Astrocyte (in vitro differentiated cells and primary cell): ENCODE results near the gene SGCG. TPM values are rescaled to one million over a fixed set of nuclear protein-coding genes. Genes with fewer than 3 reads are reported as not detected.

Source experiments
- DNase-seq: peaks from one replicate; pipeline ENCODE4 v3.0.0-alpha.2; 2010; ENCODE audit warnings: low read depth
- FAIRE-seq: peaks from 2 replicates; lab custom pipeline; 2011; peaks lifted over from hg19 to GRCh38; lab: Jason Lieb, UNC
- H2AFZ ChIP-seq: 2 replicates; pipeline ENCODE4 v1.6.0; 2012; ENCODE audit warnings: low read depth, low read length, inconsistent platforms
- H3K27ac ChIP-seq: 2 replicates; pipeline ENCODE4 v1.5.1; 2011; ENCODE audit warnings: low read depth, low read length, inconsistent platforms
- H3K27me3 ChIP-seq: 2 replicates; pipeline ENCODE4 v1.6.0; 2011; ENCODE audit warnings: low read length, inconsistent platforms; ENCODE audit not compliant: insufficient read depth
- H3K36me3 ChIP-seq: 2 replicates; pipeline ENCODE4 v1.5.1; 2011; ENCODE audit warnings: low read length, inconsistent platforms; ENCODE audit not compliant: insufficient read depth
- H3K4me1 ChIP-seq: 2 replicates; pipeline ENCODE4 v1.5.1; 2011; ENCODE audit warnings: low read length, inconsistent platforms; ENCODE audit not compliant: insufficient read depth
- H3K4me2 ChIP-seq: 2 replicates; pipeline ENCODE4 v1.6.0; 2012; ENCODE audit warnings: low read length, inconsistent platforms
- H3K4me3 ChIP-seq: 2 replicates; pipeline ENCODE4 v1.5.1; 2011; ENCODE audit warnings: low read depth, mild to moderate bottlenecking, low read length, inconsistent platforms; ENCODE audit not compliant: insufficient read depth
- H3K79me2 ChIP-seq: 2 replicates; pipeline ENCODE4 v1.6.0; 2012; ENCODE audit warnings: mild to moderate bottlenecking, low read length, inconsistent platforms; ENCODE audit not compliant: insufficient read depth
- H3K9ac ChIP-seq: 2 replicates; pipeline ENCODE4 v1.6.0; 2012; ENCODE audit warnings: mild to moderate bottlenecking, low read length, inconsistent platforms
- H3K9me3 ChIP-seq: 2 replicates; pipeline ENCODE4 v1.5.1; 2012; ENCODE audit warnings: low read depth, mild to moderate bottlenecking, low read length, inconsistent platforms; ENCODE audit not compliant: insufficient read depth
- H4K20me1 ChIP-seq: 2 replicates; pipeline ENCODE4 v1.6.0; 2012; ENCODE audit warnings: low read length, inconsistent platforms; ENCODE audit not compliant: insufficient read depth
- H3K27ac Mint-ChIP-seq: one replicate; pipeline ENCODE4 v1.8.0; 2021; ENCODE audit warnings: mild to moderate bottlenecking, mixed read lengths; ENCODE audit not compliant: unreplicated experiment
- H3K27me3 Mint-ChIP-seq: one replicate; pipeline ENCODE4 v1.8.0; 2021; ENCODE audit warnings: low read depth, mixed read lengths; ENCODE audit not compliant: unreplicated experiment
- H3K36me3 Mint-ChIP-seq: one replicate; pipeline ENCODE4 v1.8.0; 2021; ENCODE audit warnings: low read depth, mixed read lengths; ENCODE audit not compliant: unreplicated experiment
- H3K4me1 Mint-ChIP-seq: one replicate; pipeline ENCODE4 v1.8.0; 2021; ENCODE audit warnings: low read depth, mixed read lengths; ENCODE audit not compliant: unreplicated experiment
- H3K4me3 Mint-ChIP-seq: one replicate; pipeline ENCODE4 v1.8.0; 2021; ENCODE audit warnings: mild to moderate bottlenecking, moderate library complexity, mixed read lengths; ENCODE audit not compliant: unreplicated experiment
- H3K9me3 Mint-ChIP-seq: one replicate; pipeline ENCODE4 v1.8.0; 2021; ENCODE audit warnings: mild to moderate bottlenecking, mixed read lengths; ENCODE audit not compliant: unreplicated experiment
- CTCF ChIP-seq: IDR thresholded peaks from 2 replicates; pipeline ENCODE4 v1.5.1; 2011; ENCODE audit warnings: low read depth, mild to moderate bottlenecking, inconsistent platforms, low read length, moderate library complexity; ENCODE audit not compliant: insufficient read depth
- EZH2 ChIP-seq: IDR thresholded peaks from 2 replicates; pipeline ENCODE4 v1.6.1; 2012; ENCODE audit warnings: mild to moderate bottlenecking, low read length, inconsistent platforms; ENCODE audit not compliant: insufficient read depth
- total RNA-seq: library from RNA; stranded (reverse); gene quantifications from 2 replicates; pipeline ENCODE4 v1.2.1, GENCODE V29; 2021

Gene SGCG
- total RNA-seq, 1 donor from 2014 or later, result 0.18 TPM

- Mint-ChIP-seq H3K36me3 (peaks cover under 1% of the 10 kb centered on the region), H3K27me3 (peaks cover 26% of the 10 kb centered on the region), H3K9me3 (peaks cover 2% of the 10 kb centered on the region), H3K27ac (no peak overlapping the region), H3K4me1 (peaks cover 2% of the 10 kb centered on the region), H3K4me3 (no peak overlapping the region)
- H3K4me2 ChIP-seq, result no peak overlapping the region
- H3K27ac ChIP-seq, result no peak overlapping the region
- H3K36me3 ChIP-seq, result no peaks in the 10 kb centered on the region
- H2AFZ ChIP-seq, result no peak overlapping the region
- no peak for TF ChIP-seq EZH2
- no peak for FAIRE-seq
- no peak overlapping the region for H3K4me3 ChIP-seq
- no peaks in the 10 kb centered on the region for H3K79me2 ChIP-seq
- DNase-seq, result no peak
- H3K27me3 ChIP-seq, result peaks cover 6% of the 10 kb centered on the region
- no peaks in the 10 kb centered on the region for H3K4me1 ChIP-seq
- H3K9ac ChIP-seq, result no peak overlapping the region
- no peaks in the 10 kb centered on the region for H4K20me1 ChIP-seq
- H3K9me3 ChIP-seq, result no peaks in the 10 kb centered on the region
Measured at GRCh38 chr13:23157781-23158180, 23.0 kb upstream of the SGCG start.

- H3K36me3 ChIP-seq, result no peaks in the 10 kb centered on the region
- no peak overlapping the region for H3K27ac ChIP-seq
- H3K4me2 ChIP-seq, result peak overlapping the region; percentile 88
- peak overlapping the region; percentile 87 for H3K4me3 Mint-ChIP-seq
- H3K9ac ChIP-seq, result no peak overlapping the region
- no peak overlapping the region for H3K27ac Mint-ChIP-seq
- peaks cover 2% of the 10 kb centered on the region for H3K4me1 Mint-ChIP-seq
- DNase-seq, result peak; percentile 2
- no peaks in the 10 kb centered on the region for H3K9me3 ChIP-seq
- no peak for FAIRE-seq
- H4K20me1 ChIP-seq, result no peaks in the 10 kb centered on the region
- peaks cover 26% of the 10 kb centered on the region for H3K27me3 Mint-ChIP-seq
- peak overlapping the region; percentile 87 for H2AFZ ChIP-seq
- H3K27me3 ChIP-seq, result peaks cover 6% of the 10 kb centered on the region
- TF ChIP-seq EZH2, result no peak
- TF ChIP-seq CTCF, result peak; percentile 64
- no peaks in the 10 kb centered on the region for H3K79me2 ChIP-seq
- H3K9me3 Mint-ChIP-seq, result no peaks in the 10 kb centered on the region
- H3K4me1 ChIP-seq, result no peaks in the 10 kb centered on the region
- no peaks in the 10 kb centered on the region for H3K36me3 Mint-ChIP-seq
- H3K4me3 ChIP-seq, result peak overlapping the region; percentile 50
Measured at GRCh38 chr13:23159205-23159759, 21.5 kb upstream of the SGCG start.

- H3K27ac Mint-ChIP-seq, result no peak overlapping the region
- H3K27me3 Mint-ChIP-seq, result peaks cover 29% of the 10 kb centered on the region
- no peak for FAIRE-seq
- Histone ChIP-seq H3K4me2 (peak overlapping the region; percentile 88), H3K79me2 (no peaks in the 10 kb centered on the region), H3K9me3 (no peaks in the 10 kb centered on the region), H3K9ac (no peak overlapping the region), H3K27me3 (peaks cover 6% of the 10 kb centered on the region), H3K4me3 (peak overlapping the region; percentile 50), H3K4me1 (no peaks in the 10 kb centered on the region), H4K20me1 (no peaks in the 10 kb centered on the region), H3K36me3 (no peaks in the 10 kb centered on the region), H3K27ac (no peak overlapping the region), H2AFZ (peak overlapping the region; percentile 87)
- no peaks in the 10 kb centered on the region for H3K9me3 Mint-ChIP-seq
- no peaks in the 10 kb centered on the region for H3K36me3 Mint-ChIP-seq
- no peak for DNase-seq
- TF ChIP-seq CTCF, result no peak
- no peak for TF ChIP-seq EZH2
- peak overlapping the region; percentile 87 for H3K4me3 Mint-ChIP-seq
- peaks cover 2% of the 10 kb centered on the region for H3K4me1 Mint-ChIP-seq
Measured at GRCh38 chr13:23159760-23160637, 20.8 kb upstream of the SGCG start.
